ENCODE data around the gene SLC25A10. TPM values are rescaled to one million over a fixed set of nuclear protein-coding genes. Genes with fewer than 3 reads are reported as not detected.

Gene SLC25A10
- total RNA-seq, 2 experiments from 2014 or later, result 16.9 to 18.0 TPM

- Mint-ChIP-seq H3K36me3 (ENCODE audit: low read depth) (peaks cover 6% of the 10 kb centered on the region), H3K9me3 (no peaks in the 10 kb centered on the region), H3K4me1 (ENCODE audit: low read depth) (no peaks in the 10 kb centered on the region), H3K4me3 (no peak overlapping the region), H3K27me3 (ENCODE audit: low read depth) (peaks cover 8% of the 10 kb centered on the region), H3K27ac (no peak overlapping the region)
- intact Hi-C loops (cut with micrococcal nuclease), result no loop called here
- no peak for DNase-seq
- CTCF ChIA-PET, result interaction anchor here (0.6 kb wide), 1 partner anchor 45 kb away, joined by 3 read pairs; no protein-coding TSS in a partner anchor
Measured at GRCh38 chr17:81720267-81721071, 8.4 kb downstream of the SLC25A10 start.

- intact Hi-C loops (cut with micrococcal nuclease), result no loop called here
- Mint-ChIP-seq H3K4me1 (ENCODE audit: low read depth) (no peaks in the 10 kb centered on the region), H3K27me3 (ENCODE audit: low read depth) (peaks cover 10% of the 10 kb centered on the region), H3K9me3 (no peaks in the 10 kb centered on the region), H3K36me3 (ENCODE audit: low read depth) (peaks cover 6% of the 10 kb centered on the region), H3K27ac (no peak overlapping the region), H3K4me3 (no peak overlapping the region)
- CTCF ChIA-PET, result interaction anchor here (0.6 kb wide), 1 partner anchor 126 kb away, joined by 3 read pairs; no protein-coding TSS in a partner anchor
- no peak for DNase-seq
Measured at GRCh38 chr17:81722184-81723120, 10.4 kb downstream of the SLC25A10 start.

- no peak for DNase-seq
- H3K9me3 Mint-ChIP-seq, result no peaks in the 10 kb centered on the region
- intact Hi-C loops (cut with micrococcal nuclease), result no loop called here
- H3K4me3 Mint-ChIP-seq, result no peak overlapping the region
- no peak overlapping the region for H3K27ac Mint-ChIP-seq
- peaks cover 4% of the 10 kb centered on the region for H3K36me3 Mint-ChIP-seq (ENCODE audit: low read depth)
- peaks cover 10% of the 10 kb centered on the region for H3K27me3 Mint-ChIP-seq (ENCODE audit: low read depth)
- CTCF ChIA-PET, result no interaction called here
- no peaks in the 10 kb centered on the region for H3K4me1 Mint-ChIP-seq (ENCODE audit: low read depth)
Measured at GRCh38 chr17:81723651-81724209, 11.6 kb downstream of the SLC25A10 start.

GRCh38 chr17:81725439-81725838, 13.4 kb downstream of the SLC25A10 start:
- H3K4me1 Mint-ChIP-seq (ENCODE audit: low read depth), result no peaks in the 10 kb centered on the region
- H3K27me3 Mint-ChIP-seq (ENCODE audit: low read depth), result peaks cover 10% of the 10 kb centered on the region
- CTCF ChIA-PET, result no interaction called here
- intact Hi-C loops (cut with micrococcal nuclease), result no loop called here
- no peak overlapping the region for H3K27ac Mint-ChIP-seq
- H3K9me3 Mint-ChIP-seq, result no peaks in the 10 kb centered on the region
- no peak overlapping the region for H3K4me3 Mint-ChIP-seq
- no peaks in the 10 kb centered on the region for H3K36me3 Mint-ChIP-seq (ENCODE audit: low read depth)
- DNase-seq, result no peak

DNA sequence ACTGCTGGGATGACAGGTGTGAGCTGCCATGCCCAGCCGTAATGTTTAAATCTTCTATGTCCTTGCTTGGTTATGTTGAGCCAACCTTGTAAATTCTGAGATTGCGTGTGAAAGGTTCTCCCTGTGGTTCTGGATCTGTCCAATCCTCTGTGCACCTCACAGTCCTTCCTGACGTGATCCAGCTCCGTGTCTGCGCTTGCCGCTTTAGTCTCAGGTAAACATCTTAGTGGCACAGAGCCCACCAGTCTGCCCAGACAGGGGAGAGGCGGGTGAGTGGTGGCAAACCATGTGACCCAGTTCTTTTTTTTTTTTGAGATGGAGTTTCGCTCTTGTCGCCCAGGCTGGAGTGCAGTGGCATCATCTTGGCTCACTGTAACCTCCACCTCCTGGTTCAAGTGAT, 13.9 kb downstream of the SLC25A10 start:
- Mint-ChIP-seq H3K4me1 (ENCODE audit: low read depth) (no peaks in the 10 kb centered on the region), H3K27ac (no peak overlapping the region), H3K36me3 (ENCODE audit: low read depth) (no peaks in the 10 kb centered on the region), H3K27me3 (ENCODE audit: low read depth) (peaks cover 13% of the 10 kb centered on the region), H3K4me3 (no peak overlapping the region), H3K9me3 (no peaks in the 10 kb centered on the region)
- intact Hi-C loops (cut with micrococcal nuclease), result no loop called here
- no peak for DNase-seq
- CTCF ChIA-PET, result no interaction called here

GRCh38 chr17:81727324-81728031, 15.4 kb downstream of the SLC25A10 start:
- CTCF ChIA-PET, result no interaction called here
- no peak for DNase-seq
- H3K36me3 Mint-ChIP-seq (ENCODE audit: low read depth), result no peaks in the 10 kb centered on the region
- peaks cover 17% of the 10 kb centered on the region for H3K27me3 Mint-ChIP-seq (ENCODE audit: low read depth)
- H3K4me3 Mint-ChIP-seq, result no peak overlapping the region
- H3K4me1 Mint-ChIP-seq (ENCODE audit: low read depth), result no peaks in the 10 kb centered on the region
- H3K27ac Mint-ChIP-seq, result no peak overlapping the region
- intact Hi-C loops (cut with micrococcal nuclease), result no loop called here
- no peaks in the 10 kb centered on the region for H3K9me3 Mint-ChIP-seq

DNA sequence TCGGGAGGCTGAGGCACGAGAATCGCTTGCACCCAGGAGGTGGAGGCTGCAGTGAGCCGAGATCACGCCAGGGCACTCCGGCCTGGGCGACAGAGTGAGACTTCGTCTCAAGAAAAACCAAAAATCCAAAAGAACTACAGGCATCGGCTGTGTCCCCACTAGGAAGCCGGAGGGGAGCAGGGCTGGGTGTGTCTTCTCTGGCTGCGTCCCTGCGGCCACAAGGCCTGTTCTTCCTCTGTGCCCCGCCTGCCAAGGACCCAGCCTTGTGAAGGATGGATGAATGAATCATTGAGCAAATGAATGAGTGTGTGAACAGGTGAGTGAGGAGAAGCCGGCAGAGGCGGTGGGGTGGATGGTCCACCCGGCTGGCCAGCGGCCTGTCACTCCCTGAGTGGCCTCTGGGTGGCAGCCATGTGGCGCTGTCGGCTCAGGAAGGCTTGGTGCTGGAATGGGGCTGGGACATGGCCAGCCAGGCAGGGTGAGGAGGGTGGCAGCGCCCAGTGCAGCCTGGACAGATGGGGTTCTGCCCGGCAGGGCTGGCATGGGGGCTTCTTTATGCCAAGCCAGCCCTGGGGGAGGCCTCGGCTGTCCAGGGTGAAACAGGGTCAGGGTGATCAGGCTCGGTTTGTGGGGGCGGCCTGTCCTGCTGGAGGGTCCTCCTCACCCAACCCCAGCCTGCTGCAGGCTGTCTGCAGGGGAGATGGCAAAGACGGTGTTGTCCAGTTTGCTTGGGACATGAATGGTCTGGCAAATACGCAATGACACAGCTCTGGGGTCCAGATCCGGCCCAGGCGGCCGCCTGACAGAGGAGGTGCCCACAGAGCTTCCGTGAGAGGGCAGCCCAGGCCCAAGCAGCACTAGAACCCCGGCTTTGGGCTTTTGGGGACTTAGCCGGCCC, 21.7 kb downstream of the SLC25A10 start:
- Mint-ChIP-seq H3K4me1 (ENCODE audit: low read depth) (peaks cover 5% of the 10 kb centered on the region), H3K9me3 (no peaks in the 10 kb centered on the region), H3K4me3 (no peak overlapping the region), H3K27ac (no peak overlapping the region), H3K27me3 (ENCODE audit: low read depth) (peaks cover 23% of the 10 kb centered on the region), H3K36me3 (ENCODE audit: low read depth) (no peaks in the 10 kb centered on the region)
- CTCF ChIA-PET, result interaction anchor here (0.7 to 1.7 kb wide), 2 partner anchors 121 to 226 kb away, joined by 3 read pairs; no protein-coding TSS in a partner anchor
- intact Hi-C loops (cut with micrococcal nuclease), result no loop called here
- peak; percentile 79 for DNase-seq

DNA sequence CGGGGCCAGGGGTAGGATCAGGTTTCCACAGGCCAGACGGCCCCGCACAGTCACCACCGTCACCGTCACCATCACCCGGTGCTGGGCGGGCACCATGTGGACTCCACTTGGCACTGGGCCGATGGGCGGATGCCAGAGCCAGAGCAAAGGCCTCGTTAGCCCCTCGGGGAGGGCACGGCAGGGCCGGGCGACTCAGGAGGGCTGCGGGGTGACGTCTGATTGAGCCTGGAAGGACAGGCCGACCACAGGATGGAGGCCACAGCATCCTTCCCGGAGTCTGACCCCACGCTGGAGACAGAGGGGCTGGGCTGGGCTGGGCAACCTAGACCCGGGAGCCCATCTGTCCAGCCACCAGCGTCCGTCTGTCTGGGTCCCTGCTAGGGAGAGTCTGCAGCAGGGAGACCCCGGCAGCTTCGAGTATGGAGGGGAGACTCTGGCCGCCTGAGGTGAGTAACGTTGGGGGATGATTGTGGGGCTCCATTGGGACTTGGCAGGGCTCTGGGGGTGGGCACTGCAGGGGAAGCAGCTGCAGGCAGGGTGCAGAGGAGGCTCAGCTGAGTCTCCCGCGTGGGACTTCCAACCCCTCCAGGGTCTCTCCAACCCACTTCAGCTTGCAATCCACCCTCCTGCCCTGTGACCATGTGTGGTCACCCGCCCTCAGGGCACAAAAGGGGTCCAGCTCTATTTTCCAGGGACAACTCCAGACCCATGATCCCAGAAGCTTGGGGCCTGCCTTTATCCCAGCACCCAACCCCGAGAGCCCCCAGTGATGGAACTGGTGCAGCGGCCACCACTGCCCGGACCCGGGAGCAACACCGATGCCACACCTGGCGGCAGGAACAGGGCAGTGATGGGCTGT, 22.6 kb downstream of the SLC25A10 start:
- Mint-ChIP-seq H3K36me3 (ENCODE audit: low read depth) (no peaks in the 10 kb centered on the region), H3K4me3 (no peak overlapping the region), H3K27me3 (ENCODE audit: low read depth) (peaks cover 23% of the 10 kb centered on the region), H3K27ac (no peak overlapping the region), H3K4me1 (ENCODE audit: low read depth) (peaks cover 5% of the 10 kb centered on the region), H3K9me3 (no peaks in the 10 kb centered on the region)
- intact Hi-C loops (cut with micrococcal nuclease), result no loop called here
- no peak for DNase-seq
- CTCF ChIA-PET, result interaction anchor here (0.7 to 1.7 kb wide), 3 partner anchors 120 to 225 kb away, joined by 3 read pairs; no protein-coding TSS in a partner anchor

DNA sequence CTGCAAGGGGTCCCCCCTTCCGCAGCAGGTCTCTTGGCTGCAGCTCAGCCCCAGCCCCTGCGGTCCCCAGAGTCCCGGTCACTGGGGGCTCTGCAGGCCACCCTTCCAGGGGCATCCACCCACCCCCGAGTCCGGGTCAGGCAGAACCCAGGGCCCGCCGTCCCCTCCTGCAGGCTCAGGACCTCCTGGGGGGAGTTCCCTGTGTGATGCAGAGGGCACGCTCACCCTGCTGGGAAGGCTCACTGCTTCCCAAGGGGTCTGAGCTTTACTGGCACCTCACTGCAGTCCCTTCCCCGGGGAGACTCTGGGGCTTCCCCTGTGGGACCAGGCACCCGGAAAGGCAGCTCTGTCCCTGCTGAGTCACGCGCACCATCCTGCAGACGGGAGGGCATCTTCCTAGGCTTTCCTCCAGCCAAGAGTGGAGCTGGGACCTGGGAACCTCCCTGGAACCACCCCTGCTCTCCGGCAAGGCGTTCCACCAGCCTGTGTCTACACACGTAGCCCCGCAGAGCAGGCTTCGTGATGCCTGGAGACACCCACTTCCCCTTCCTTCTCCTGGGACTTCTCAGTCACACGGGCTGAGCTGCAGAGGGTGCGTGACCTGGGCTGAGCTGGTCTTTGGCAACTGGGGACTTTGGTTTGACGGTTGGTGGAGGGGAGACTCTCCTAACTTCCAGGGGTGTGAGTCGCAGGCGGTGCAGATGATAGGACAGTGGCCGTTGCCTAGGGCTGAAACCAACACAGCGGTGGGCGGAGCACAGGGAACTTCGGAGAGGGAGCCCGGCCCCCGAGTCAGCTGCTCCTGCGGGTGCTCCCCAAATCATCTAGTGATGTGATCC, 23.4 kb downstream of the SLC25A10 start:
- intact Hi-C loops (cut with micrococcal nuclease), result no loop called here
- Mint-ChIP-seq H3K4me1 (ENCODE audit: low read depth) (peaks cover 5% of the 10 kb centered on the region), H3K4me3 (no peak overlapping the region), H3K27me3 (ENCODE audit: low read depth) (peaks cover 23% of the 10 kb centered on the region), H3K36me3 (ENCODE audit: low read depth) (no peaks in the 10 kb centered on the region), H3K9me3 (no peaks in the 10 kb centered on the region), H3K27ac (no peak overlapping the region)
- CTCF ChIA-PET, result interaction anchor here (0.6 to 1.7 kb wide), 5 partner anchors 99 to 440 kb away, joined by 3 read pairs; no protein-coding TSS in a partner anchor
- peak; percentile 30 for DNase-seq
